Measurements from ENCODE around the gene HCAR3.

Gene HCAR3

DNA sequence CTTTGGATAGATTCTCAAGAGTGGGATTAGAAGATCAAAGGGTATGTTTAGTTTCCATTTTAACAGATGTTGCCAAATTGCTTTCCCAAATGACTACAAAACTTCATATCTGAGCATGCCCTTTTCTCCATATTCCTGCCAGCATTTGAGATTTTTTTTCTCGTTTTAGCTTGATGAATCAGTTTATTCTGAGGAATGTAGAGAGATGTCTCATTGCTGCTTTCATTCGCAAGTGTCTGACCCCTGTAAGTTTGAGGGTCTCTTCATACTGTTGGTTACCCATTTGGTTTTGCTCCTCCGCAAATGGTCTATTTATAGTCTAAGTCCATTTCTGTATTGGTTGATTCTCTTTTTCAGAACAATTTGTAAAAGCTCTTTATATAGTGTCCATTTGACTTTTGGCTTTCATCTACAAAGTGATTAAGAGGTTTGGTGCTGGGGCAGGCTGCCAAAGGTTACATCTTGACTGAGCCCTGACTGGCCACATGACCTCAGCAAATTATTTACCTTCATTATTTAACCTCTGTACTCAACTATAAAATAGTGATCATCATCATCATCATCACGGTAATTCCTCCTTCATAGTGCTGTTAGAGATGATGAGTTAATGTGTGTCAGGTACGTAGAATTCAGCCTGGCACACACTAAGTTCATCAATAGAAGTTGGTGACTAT is 47.1 kb downstream of the HCAR3 start:
- DNase-seq (ENCODE audit: low read depth), result peak; percentile 73

DNA sequence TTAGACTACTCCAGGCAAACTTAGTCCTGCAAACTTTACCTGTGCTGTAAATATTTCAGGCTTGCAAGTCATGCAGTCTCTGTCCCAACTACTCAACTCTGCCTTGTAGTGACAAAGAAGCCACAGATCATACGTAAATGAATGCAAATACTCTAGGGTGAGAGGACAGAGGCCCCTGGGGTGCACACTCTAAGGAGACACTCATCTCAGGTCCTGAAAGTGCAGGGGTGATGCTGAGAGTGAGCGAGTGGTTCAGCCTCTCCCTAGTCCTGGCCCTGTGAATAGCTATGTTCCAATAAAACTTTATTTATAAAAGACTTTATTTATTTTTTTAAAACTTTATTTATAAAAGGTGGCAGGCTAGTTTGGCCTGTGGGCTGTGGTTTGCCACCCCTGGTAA is 48.3 kb downstream of the HCAR3 start:
- DNase-seq (ENCODE audit: low read depth), result no peak

DNA sequence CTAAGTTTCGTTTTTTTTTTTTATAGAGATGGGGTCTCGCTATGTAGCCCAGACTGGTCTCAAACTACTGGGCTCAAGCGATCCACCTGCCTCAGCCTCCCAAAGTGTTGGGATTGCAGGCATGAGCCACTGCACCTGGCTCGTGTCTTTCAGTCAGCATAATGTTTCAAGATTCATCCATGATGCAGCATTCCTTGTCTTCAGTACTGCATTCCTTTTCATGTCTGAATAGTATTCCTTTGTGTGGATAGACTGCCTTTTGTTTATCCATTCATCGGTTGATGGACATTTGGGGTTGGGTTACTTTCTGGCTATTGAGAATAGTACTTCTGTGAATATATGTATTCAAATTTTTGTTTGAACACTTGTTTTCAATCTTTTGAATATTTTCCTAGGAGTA is 50.9 kb downstream of the HCAR3 start:
- no peak for DNase-seq (ENCODE audit: low read depth)

DNA sequence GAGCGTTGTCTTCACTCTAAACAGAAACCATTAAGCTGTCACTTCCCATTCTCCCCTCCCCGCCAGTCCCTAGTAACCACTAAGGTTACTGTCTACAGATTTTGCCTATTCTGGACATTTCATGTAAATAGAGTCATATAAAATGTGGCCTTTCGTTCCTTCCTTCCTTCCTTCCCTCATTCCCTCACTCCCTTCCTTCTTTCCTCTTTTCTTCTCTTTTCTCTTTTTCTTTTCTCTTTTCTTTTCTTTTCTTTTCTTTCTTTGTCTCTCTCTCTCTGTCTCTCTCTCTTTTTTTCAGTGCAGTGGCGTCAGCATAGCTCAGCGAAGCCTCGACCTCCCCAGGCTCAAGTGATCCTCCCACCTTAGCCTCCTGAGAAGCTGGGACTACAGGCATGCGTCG is 51.3 kb downstream of the HCAR3 start:
- DNase-seq (ENCODE audit: low read depth), result no peak
